OCI-LY3 (cell line): ENCODE data around the gene E2F2.

Source experiments
- EZH2phosphoT487 ChIP-seq: fragments of 200-600 bp; shearing (Covaris generic); IDR thresholded peaks from 2 replicates; pipeline ENCODE4 v1.6.1; 2018; ENCODE audit warnings: antibody characterized with exemption, mixed run types, low read depth
- TF ChIP-seq, protein P1 (sequence below): fragments of 200-600, 300-600 bp; sonication (generic); IDR thresholded peaks from 2 replicates; pipeline ENCODE4 v1.5.1; 2014; ENCODE audit warnings: antibody characterized with exemption, low read length, low read depth

DNA sequence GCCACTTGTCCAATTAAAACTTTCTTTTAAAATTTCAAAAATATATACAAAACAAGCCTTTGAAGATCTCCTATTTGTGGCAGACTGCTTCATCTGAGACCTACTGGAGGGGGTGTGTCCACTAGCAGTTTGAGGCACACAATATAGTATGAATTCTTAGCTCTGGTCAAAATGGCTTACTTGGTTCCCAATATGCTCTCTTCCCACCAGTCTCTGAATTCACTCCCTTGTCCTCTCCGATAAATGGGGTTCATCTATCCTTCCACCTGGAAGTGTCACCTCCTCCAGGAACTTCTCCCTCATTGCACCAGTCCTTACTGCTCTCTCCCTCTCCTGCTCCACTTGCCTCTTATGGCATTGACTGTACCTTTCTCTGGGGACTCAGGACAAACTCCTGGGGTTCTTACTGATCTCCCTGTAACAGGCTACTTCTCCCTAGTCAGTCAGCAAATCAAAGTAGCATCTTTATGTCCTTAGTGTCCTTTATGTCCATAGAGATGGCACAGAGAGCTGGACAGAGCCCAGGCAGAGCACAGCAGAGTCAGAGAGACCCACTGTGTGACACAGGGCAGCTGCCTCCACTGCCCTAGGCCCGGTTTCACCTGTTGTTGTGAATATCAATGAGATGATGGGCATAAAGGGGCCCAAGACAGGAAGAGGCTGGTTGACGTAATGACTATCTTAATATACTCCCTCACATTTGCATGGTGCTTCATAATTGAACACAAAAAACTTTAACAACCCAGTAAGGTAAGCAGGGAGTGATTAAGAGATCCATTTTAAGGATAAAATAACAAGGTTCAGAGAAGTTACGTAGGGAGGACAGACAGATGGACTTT lies 50.6 kb downstream of the E2F2 start:
- TF ChIP-seq, protein P1, sequence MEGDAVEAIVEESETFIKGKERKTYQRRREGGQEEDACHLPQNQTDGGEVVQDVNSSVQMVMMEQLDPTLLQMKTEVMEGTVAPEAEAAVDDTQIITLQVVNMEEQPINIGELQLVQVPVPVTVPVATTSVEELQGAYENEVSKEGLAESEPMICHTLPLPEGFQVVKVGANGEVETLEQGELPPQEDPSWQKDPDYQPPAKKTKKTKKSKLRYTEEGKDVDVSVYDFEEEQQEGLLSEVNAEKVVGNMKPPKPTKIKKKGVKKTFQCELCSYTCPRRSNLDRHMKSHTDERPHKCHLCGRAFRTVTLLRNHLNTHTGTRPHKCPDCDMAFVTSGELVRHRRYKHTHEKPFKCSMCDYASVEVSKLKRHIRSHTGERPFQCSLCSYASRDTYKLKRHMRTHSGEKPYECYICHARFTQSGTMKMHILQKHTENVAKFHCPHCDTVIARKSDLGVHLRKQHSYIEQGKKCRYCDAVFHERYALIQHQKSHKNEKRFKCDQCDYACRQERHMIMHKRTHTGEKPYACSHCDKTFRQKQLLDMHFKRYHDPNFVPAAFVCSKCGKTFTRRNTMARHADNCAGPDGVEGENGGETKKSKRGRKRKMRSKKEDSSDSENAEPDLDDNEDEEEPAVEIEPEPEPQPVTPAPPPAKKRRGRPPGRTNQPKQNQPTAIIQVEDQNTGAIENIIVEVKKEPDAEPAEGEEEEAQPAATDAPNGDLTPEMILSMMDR = no peak
- TF ChIP-seq EZH2phosphoT487 = no peak
